H1 (cell line): ENCODE measurements around the gene RNF149. TPM values are rescaled to one million over a fixed set of nuclear protein-coding genes. Genes with fewer than 3 reads are reported as not detected.

Experiments
- CEBPB ChIP-seq: IDR thresholded peaks from 2 replicates; pipeline ENCODE4 v1.6.1; 2012; ENCODE audit warnings: low read depth, low read length
- CHD1 ChIP-seq: IDR thresholded peaks from 2 replicates; pipeline ENCODE4 v1.6.1; 2012; ENCODE audit warnings: low read depth, low read length, improper control_type of control experiment
- CHD7 ChIP-seq: fragments of 300-600 bp; sonication (generic); IDR thresholded peaks from 2 replicates; pipeline ENCODE4 v1.7.1; 2012; ENCODE audit warnings: low read length, moderate library complexity, mild to moderate bottlenecking, inconsistent platforms; ENCODE audit not compliant: insufficient replicate concordance
- E2F6 ChIP-seq: IDR thresholded peaks from 2 replicates; pipeline ENCODE4 v1.6.1; 2012; ENCODE audit warnings: inconsistent platforms
- FOSL1 ChIP-seq: IDR thresholded peaks from 2 replicates; pipeline ENCODE4 v1.6.1; 2011; ENCODE audit warnings: mild to moderate bottlenecking, low read depth, low read length, moderate library complexity; ENCODE audit not compliant: insufficient read depth
- PHF8 ChIP-seq: fragments of 200-600 bp; sonication (generic); conservative IDR thresholded peaks from 2 replicates; pipeline ENCODE4 v1.7.1; 2012; ENCODE audit warnings: low read depth, mild to moderate bottlenecking, inconsistent platforms, low read length, moderate library complexity
- POLR2A ChIP-seq, 2 experiments: IDR thresholded peaks; 1 replicate in 1 of 2; 2 replicates in 1 of 2; pipeline ENCODE4 v1.6.1; 2011; ENCODE audit warnings: low read depth in 2 of 2, low read length in 2 of 2, mild to moderate bottlenecking in 2 of 2; ENCODE audit errors: control extremely low read depth in 1 of 2
- RFX5 ChIP-seq: IDR thresholded peaks from 2 replicates; pipeline ENCODE4 v1.6.1; 2011; ENCODE audit warnings: low read depth, low read length, improper control_type of control experiment, borderline replicate concordance
- SIN3A ChIP-seq, 2 experiments: IDR thresholded peaks in 1 of 2; conservative IDR thresholded peaks in 1 of 2; 2 replicates each; pipeline ENCODE4 v1.6.1; 2011 to 2012; ENCODE audit warnings: low read length in 2 of 2, improper control_type of control experiment in 1 of 2, low read depth in 1 of 2, mild to moderate bottlenecking in 1 of 2
- SP1 ChIP-seq: IDR thresholded peaks from 2 replicates; pipeline ENCODE4 v1.6.1; 2011; ENCODE audit warnings: low read depth, low read length
- TBP ChIP-seq: IDR thresholded peaks from 2 replicates; pipeline ENCODE4 v1.6.1; 2011; ENCODE audit warnings: low read depth, low read length, improper control_type of control experiment
- YY1 ChIP-seq: IDR thresholded peaks from 2 replicates; pipeline ENCODE4 v1.6.1; 2011; ENCODE audit warnings: low read depth, mild to moderate bottlenecking, low read length
- polyA plus RNA-seq, 7 experiments: library from polyadenylated mRNA; depleted of rRNA in 3 of 7; stranded (reverse) in 5 of 7; unstranded in 2 of 7; fragments of >200 nt in 5 of 7; fragments of 200-250 nt in 2 of 7; gene quantifications; 1 replicate in 5 of 7; 2 replicates in 1 of 7; 4 replicates in 1 of 7; pipeline versions ENCODE4 v1.2.1 to v1.2.3, GENCODE V29; 2011 to 2013; ENCODE audit warnings: missing spikeins in 2 of 7, mixed read lengths in 2 of 7
- total RNA-seq: library from RNA; stranded (reverse); fragmentation: NEBNext Ultra II Directional; extraction: Animal tissue kit (Norgen Biotek cat#: 25700); gene quantifications from 2 replicates; pipeline ENCODE4 v1.2.1, GENCODE V29; 2021

Gene RNF149
- total and polyA plus RNA-seq, 2 of the 8 experiments (the other 6 are each of a cell fraction or from before 2014, with no cell fraction given): 16.6 to 28.2 TPM

- TF ChIP-seq CHD7: no peak
- TF ChIP-seq POLR2A (IDR thresholded peaks at IDR 0.05; ENCODE audit: control extremely low read depth in 1 of 2, low read depth in 2 of 2, low read length in 2 of 2): no peak
- no peak for TF ChIP-seq CEBPB
- no peak for TF ChIP-seq TBP
- TF ChIP-seq FOSL1: no peak
- no peak for TF ChIP-seq SP1
- no peak for TF ChIP-seq SIN3A (conservative IDR thresholded peaks at IDR 0.05 in 1 of 2, IDR thresholded peaks at IDR 0.05 in 1 of 2; ENCODE audit: low read depth in 1 of 2, low read length in 2 of 2)
- no peak for TF ChIP-seq CHD1
- TF ChIP-seq PHF8: no peak
- no peak for TF ChIP-seq RFX5
- TF ChIP-seq YY1: no peak
- no peak for TF ChIP-seq E2F6
Observed at GRCh38 chr2:101356055-101356454, 47.6 kb upstream of the RNF149 start (continued).
